ENCODE data around the gene ARHGAP15. TPM values are rescaled to one million over a fixed set of nuclear protein-coding genes. Genes with fewer than 3 reads are reported as not detected.

Gene ARHGAP15
- polyA plus RNA-seq, 3 donors, result 0.54 to 8.7 (median 5.6) TPM

DNA sequence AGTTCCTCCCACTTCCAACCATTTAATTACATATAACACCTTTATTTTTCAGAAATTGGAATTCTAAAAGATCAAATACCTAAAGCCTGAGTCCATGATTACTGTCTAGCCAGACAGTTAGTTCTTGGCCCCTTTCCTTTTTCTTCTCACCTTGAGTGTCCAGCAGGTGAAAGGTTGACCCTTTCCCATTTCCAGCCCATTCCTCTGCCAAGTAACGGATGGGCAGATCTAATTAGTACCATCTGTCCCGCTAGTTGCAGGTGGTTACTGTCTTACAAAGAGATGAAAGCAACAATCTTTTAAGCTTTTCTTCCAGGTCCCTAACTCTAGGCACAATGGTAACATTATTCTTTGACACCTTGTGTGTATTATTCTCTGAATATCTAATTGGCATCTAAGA lies 506.7 kb downstream of the ARHGAP15 start:
- WGBS, 3 donors, result 92 to 96% (median 94%) methylated on average over 2 of the region's 2 CpGs
- no peak overlapping the region for H3K27ac ChIP-seq (ENCODE audit: low read depth, low read length)

DNA sequence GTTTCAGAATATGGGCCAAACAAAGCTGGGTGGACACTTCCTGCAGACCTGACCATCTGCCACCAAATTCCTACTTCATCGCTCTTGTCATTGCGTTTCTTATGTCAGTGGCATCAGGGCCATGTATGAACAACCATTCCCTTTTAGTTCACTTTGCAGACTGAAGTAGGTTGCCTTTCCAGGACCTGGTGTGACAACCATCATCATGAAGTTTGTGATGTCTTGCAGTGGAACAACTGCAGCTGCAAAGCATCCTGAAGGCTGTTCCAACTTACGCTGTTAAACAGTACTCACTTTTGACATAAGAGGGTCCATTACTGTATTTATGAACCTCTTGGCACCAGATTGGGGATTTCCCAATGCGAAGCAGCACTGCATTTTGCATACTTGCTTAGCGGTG lies 511.6 kb downstream of the ARHGAP15 start:
- no peak overlapping the region for H3K27ac ChIP-seq (ENCODE audit: low read depth, low read length)
- 78 to 85% (median 84%) methylated on average over 5 of the region's 5 CpGs for WGBS, 3 donors

DNA sequence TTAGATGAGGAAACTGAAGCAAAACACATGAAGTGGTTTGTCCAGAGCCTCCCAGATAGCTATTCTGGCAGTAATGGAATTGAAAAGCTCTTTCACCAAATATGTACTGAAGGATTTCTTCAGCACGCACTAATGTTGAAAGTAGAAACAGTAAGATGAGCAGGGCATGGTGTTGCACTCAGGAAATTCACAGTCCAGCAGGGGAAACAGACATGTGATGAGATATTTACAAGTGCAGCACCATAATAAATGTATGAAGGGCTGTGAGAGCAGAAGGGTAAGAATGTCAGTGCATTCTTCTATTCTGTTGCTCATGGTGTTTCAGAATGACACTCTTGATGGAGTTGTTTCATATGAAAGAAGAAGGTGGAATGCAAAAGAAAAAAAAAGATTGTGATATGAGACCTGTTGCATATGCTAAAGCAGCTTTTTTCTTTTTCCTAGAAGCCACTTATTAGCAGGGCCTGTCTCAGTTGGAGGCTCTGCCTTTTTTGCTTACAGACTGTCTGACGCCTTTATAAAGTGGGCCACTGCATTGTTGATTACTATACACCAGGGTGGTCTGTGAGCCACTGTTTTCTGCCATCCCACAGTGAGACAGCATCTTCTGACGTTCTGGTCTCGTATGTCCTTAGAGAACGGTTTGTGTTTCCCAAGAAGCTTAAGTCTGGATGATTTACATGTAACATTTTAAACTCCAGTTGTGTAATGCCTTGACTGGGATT lies 516.9 kb downstream of the ARHGAP15 start:
- no peak overlapping the region for H3K27ac ChIP-seq (ENCODE audit: low read depth, low read length)
- 78 to 87% (median 83%) methylated on average over 5 of the region's 5 CpGs for WGBS, 3 donors

DNA sequence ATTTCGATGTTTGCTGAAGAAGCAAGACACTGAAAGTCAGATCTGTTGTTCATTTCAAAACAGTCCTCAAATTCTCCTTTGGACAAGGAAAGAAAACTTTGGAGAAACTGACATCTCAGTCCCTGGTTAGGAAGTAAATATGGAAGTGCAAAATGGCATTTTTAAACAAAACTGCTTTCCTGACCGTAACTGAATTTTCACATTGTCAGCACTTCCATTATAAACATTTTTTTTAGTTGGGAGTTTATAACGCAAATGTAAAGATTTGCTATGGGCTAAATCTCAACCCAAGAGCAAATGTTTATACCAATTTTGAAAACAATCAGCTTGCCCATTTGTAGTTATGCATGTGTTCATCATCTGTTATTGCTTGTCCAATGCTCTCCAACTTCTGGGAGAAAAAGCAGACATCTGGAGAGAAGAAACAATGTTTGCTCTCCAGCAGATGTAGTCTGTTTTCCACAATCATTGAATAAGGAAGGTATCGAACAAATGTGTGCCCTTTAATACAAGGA lies 520.1 kb downstream of the ARHGAP15 start:
- no peak overlapping the region for H3K27ac ChIP-seq (ENCODE audit: low read depth, low read length)
- 87 to 92% (median 88%) methylated on average over 4 of the region's 4 CpGs for WGBS, 3 donors

DNA sequence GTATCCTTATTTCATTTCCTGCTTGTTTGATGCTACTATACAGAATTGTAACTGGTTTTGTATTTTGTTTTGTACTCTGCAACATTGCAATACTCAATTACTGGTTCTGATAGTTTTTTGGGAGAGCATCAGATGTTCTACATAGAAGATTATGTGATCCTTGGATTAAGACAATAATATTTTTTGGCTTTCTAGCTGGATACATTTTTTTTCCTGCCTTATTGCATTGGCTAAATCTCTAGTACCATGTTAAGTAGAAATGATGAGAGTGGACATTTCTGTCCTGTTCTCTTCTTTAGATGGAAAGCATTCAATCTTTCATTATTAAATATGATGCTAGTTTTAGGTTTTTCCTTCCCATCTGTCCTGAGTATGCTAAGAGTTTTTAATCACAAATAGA lies 523.5 kb downstream of the ARHGAP15 start:
- H3K27ac ChIP-seq (ENCODE audit: low read depth, low read length), result no peak overlapping the region

DNA sequence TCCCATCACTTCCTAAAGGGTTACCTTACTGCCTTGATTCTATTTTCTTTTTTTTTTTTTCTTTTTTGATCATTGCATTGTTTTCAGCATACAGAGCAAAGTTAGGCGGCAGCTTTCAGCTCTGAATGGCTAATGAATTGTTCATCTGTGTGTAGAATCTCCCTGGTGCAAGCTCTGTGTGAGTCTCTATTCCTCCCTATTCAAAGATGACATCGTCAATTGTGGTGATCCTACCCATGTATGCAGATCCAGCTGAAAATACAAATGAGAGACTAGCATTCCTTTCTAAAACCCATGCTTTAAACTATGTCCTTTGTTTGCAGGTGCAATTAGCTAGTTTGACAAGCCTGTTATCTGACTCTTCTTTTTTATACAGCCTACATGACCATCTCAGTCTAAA lies 539.0 kb downstream of the ARHGAP15 start:
- H3K27ac ChIP-seq (ENCODE audit: low read depth, low read length), result no peak overlapping the region
- WGBS, 3 donors, result 89 to 91% (median 91%) methylated on average over 2 of the region's 2 CpGs

DNA sequence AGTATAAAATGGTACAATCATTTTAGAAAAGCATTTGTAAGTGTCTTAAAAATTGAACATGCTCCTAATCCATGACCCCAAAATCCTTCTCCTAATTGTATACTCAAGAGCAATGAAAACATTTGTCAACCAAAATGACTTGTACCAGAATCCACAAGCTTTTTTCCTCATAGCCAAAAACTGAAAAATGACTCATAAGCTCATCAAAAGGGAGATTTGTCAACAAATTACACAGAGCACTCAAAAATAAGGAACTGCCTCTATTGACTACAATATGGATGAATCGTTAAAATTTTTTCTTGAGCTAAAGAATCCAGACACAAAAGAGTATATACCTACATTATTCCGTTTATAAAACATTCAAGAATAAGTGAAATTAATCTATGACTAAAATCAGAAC lies 544.8 kb downstream of the ARHGAP15 start:
- no peak overlapping the region for H3K27ac ChIP-seq (ENCODE audit: low read depth, low read length)
- 91 to 95% (median 92%) methylated on average over 2 of the region's 2 CpGs for WGBS, 3 donors

DNA sequence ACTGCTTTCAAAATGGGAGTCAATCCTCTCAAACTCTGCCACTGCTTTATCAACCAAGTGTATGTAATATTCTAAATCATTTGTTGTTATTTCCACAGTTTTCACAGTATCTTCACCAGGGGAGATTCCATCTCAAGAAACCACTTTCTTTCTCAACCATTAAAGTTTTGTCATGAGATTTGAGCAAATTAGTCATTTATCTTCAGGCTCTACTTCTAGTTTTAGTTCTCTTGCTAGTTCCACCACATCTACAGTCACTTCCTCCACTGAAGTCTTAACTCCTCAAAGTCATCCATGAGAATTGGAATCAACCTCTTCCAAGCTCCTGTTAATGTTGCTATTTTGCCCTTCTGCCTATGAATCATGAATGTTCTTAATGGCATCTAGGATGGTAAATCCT lies 545.8 kb downstream of the ARHGAP15 start:
- H3K27ac ChIP-seq (ENCODE audit: low read depth, low read length), result no peak overlapping the region

DNA sequence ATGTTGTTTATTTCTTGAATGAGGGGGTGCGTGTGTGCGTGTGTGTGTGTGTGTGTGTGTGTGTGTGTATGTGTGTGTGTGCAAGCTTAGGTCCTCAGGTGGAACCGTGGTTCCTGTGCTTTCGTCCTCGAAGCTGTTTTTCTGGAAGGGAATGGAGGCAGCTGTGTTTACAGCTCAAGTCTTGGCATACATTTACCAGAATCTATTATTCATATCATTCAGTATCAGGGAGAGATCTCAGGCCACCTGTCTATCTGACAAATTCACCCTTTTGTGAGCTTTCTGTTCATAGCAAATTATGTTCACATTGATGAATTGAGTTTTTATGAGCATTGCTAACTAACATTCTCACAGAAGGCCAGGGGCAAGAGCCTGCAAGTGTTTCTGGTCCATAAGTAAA lies 550.4 kb downstream of the ARHGAP15 start:
- WGBS, 3 donors, result 54 to 87% (median 85%) methylated on average over 5 of the region's 5 CpGs
- H3K27ac ChIP-seq (ENCODE audit: low read depth, low read length), result no peak overlapping the region

DNA sequence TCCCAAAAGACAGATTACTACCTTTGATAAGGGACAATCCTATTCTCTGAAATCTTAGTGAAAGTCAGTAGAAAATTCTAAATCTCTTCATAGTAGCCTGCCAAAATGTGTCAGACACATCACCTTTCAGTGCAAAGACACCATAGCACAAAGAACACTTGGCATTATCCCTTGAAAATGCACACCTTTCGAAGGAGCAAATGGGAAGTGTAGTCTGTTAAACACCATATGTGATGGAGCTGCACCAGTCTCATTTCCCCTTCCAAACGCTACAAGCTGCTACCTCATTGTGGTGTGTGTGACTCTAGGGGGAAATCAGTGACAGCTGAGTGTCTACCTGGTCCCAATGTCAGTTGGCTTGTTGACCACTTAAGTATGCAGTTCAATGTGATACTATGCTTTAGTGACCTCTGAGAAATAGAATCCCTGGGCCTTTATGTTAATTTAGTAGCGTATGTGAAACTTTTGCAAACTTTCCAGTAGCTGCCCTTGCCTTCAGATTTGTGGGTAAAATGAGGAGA lies 551.7 kb downstream of the ARHGAP15 start:
- 86 to 97% (median 86%) methylated on average over 3 of the region's 3 CpGs for WGBS, 3 donors
- no peak overlapping the region for H3K27ac ChIP-seq (ENCODE audit: low read depth, low read length)

DNA sequence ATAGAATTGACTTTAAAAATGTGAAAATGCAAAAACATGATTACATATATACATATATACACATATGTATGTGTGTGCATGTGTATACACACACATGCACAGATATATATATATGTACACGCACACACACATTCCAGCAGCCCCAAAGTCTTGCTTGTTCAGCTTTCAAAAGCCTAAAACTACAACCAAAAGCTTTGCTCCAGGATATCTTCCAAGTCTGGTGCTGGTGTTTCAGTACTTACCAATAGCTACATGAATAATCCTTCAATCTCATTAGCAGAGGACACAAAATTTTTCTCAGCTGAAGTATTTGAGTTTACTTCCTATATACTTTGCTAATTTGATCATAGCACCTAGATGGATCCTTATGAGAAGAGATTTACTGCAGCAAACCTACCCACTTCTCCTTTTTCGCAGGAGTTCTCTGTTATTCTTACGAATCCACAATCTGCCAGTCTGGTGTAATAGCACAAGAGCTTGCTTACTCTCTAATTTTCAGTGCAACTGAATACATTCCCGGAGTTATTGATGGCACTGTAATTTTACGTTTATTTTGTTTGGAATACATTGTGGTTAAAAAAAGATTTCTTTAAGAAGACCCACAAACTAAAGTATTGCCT lies 553.3 kb downstream of the ARHGAP15 start:
- WGBS, 3 donors, result 79 to 91% (median 84%) methylated on average over 5 of the region's 5 CpGs
- no peak overlapping the region for H3K27ac ChIP-seq (ENCODE audit: low read depth, low read length)

DNA sequence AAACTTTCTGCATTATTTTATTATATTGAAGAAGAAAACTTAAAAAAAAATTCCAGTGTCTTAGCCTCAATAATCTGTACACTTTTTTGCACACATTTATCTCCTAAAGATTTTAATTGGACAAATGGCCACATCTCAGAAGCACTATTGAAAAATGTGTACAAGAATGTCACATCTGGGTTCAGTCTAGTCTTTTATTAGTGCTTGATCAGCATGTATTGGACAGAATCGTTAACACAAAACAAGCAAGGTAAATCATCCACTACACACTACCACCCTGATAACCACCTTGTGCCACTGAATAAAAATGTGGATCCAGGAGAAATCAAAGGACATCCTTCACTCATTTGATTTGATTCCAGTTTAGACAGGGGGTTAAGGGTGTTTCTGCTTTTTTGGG lies 554.8 kb downstream of the ARHGAP15 start:
- H3K27ac ChIP-seq (ENCODE audit: low read depth, low read length), result no peak overlapping the region
- WGBS, 3 donors, result 63 to 97% (median 84%) methylated on average over 1 of the region's 1 CpG

DNA sequence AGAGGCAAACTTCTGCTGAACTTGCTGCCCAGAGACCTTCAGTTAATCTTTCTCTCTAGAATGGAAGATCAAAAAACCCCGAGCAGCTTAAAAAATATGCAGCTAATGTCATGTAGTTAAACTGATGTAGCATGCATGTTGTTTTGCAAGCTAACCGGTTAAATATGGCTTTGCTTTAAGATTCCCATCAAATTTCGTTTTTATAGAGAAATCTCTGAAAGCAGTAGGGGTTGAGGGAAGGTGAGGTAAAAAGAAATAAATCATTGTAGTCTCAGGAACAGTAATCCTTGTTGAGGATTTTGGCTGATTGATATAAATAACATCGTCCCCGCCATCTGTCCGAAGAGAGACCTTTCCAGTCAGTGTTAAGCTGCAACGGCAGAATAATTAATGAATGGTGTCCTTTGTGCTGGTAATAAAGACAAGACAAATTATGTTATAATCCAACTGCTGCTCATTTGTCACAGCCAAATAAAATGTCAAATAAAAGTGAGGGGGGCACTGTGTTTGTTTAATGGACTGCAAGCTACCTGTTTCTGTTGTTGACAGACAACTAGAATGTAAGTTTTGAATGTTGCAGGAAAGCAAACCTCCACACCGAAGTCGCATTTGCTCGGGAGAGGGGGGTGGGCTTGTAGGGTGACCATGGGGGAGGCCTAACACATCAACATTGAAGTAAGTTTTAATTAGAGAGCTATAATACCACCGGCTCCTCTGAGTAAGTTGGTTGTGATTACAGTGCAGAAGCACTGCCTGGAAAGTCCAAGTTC lies 555.5 kb downstream of the ARHGAP15 start:
- 69 to 84% (median 82%) methylated on average over 11 of the region's 11 CpGs for WGBS, 3 donors
- H3K27ac ChIP-seq (ENCODE audit: low read depth, low read length), result no peak overlapping the region

DNA sequence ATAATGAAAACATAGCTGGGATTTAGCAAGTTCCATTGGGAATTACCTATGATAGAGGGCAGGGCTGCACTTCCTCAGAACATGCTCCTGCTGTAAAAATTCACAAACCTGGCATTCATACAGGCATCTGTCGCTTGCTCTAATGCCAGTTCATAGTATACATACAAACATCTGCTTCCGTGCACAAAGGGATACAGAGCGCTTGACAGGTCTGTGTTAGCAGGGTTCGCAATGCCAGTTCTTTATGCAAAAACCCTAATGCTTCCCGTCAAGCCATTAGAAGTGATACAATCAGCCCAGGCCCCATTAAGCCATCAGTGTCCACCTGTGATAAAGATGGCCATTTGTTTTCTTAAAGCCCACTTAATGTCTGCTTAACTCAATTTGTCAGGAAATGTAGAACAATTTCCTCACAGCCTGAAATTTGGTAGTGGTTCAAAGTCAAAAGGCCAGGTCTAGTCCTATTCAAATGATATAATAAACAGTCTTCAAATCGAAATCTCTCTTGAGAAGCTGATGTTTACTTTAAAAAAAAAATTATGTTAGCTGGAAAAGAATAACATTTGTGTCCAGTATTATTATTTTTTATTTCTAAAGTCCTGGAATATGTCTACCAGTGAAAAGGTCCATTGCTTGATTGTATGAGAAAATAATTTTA lies 556.3 kb downstream of the ARHGAP15 start:
- H3K27ac ChIP-seq (ENCODE audit: low read depth, low read length), result no peak overlapping the region
- 79% methylated on average over 6 of the region's 6 CpGs for WGBS, 3 donors

DNA sequence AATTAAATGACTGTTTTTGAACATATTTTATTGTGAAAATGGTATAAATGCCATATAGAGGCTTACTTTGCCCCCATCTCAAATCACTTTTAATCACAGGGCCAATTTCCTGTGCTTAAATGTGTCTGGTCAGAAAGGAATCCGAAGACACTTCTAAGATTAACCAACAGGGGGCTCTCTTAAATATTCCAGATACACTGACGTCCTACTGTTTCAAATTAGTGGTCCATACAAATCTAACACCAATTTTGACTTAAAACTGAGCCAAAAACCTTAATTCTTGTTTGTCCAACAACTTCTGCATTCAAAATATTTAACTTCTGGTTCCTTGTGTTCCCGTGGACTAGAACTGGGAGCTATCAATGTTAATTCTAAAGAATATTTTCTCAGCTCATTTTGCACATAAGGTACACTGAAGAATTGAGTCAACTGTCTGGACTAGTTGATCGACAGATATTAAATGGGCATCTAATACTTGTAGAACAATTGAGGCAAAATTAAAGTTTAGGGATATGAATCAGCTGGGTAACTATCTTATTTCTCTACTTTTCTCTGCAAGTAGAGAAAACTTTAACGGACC lies 557.5 kb downstream of the ARHGAP15 start:
- no peak overlapping the region for H3K27ac ChIP-seq (ENCODE audit: low read depth, low read length)
- WGBS, 3 donors, result 61 to 69% (median 68%) methylated on average over 5 of the region's 5 CpGs

DNA sequence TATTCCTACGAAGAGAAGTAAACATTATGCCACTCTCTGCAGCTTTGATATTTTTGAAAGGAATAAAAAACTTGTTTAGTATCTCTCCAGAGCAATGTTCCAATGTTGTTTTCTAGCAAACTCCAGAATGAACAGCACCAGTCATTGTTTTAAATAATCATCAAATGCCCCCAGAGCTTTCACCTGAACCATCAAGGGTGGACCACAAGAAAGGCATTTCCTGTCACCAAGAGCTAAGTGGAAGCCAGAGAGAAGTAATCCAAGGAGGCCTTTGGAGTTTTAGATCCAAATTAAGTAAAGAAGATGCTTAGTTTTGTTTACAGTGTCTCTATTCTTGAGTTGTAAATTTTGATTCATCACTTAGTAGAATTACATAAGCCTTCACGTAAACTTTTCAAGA lies 559.0 kb downstream of the ARHGAP15 start:
- 83 to 89% (median 87%) methylated on average over 2 of the region's 2 CpGs for WGBS, 3 donors
- H3K27ac ChIP-seq (ENCODE audit: low read depth, low read length), result no peak overlapping the region

DNA sequence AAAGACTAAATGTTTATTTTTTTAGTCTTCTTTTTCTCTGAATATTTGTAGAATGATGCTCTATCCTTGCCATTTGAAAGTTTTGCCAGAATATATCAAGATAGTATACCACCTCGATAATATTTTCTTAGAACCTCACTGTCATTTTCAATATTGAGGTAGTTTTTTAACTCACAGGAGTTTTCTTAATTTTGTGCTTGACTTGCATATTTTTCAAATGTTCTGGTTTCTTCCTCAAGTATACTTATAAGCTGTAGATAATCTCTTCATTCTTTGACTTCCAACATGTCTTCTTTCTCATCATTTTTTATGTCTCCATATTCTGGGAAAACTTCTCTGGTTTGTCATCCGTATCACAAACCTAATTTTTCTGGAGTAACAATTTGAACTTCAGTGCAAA lies 559.6 kb downstream of the ARHGAP15 start:
- H3K27ac ChIP-seq (ENCODE audit: low read depth, low read length), result no peak overlapping the region
- 91 to 93% (median 92%) methylated on average over 2 of the region's 2 CpGs for whole genome bisulfite sequencing, 3 donors

DNA sequence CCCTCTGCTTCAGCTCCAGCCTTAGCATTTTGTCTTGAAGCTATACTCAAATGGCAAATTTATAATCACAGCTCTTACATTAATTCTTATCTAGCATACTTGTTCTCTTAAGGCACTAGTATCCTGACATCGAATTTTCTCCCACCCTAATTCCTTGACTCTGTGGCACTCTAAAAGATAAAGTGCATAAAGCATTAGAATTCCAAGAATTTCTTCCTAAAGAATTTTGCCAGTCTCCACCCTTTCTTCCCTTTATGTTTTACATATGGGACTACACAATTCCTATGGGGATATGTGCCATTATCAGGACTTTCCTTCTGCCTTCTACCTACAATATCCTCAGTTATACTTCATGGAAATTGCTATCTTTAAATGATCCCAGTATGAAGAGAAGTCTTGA lies 560.3 kb downstream of the ARHGAP15 start:
- H3K27ac ChIP-seq (ENCODE audit: low read depth, low read length), result no peak overlapping the region
- 70 to 79% (median 76%) methylated on average over 1 of the region's 1 CpG for WGBS, 3 donors

Measured in adipose tissue (tissue), 3 donors.